Fibroblast of lung (primary cell): Measurements from ENCODE around the gene TBL2. TPM values are rescaled to one million over a fixed set of nuclear protein-coding genes. Genes with fewer than 3 reads are reported as not detected.
A peak's percentile ranks its signal among the peaks of the same experiment; 100 is the strongest.

Experiments used
- DNase-seq, 2 donors: peaks; one replicate each; pipeline versions ENCODE4 v3.0.0 to v3.0.0-alpha.2; 2010; ENCODE audit warnings: low read depth in 2 of 2
- H2AFZ ChIP-seq: 2 replicates; pipeline ENCODE4 v1.5.1; 2012; ENCODE audit warnings: low read length, control low read depth, inconsistent platforms
- H3K27ac ChIP-seq: 2 replicates; pipeline ENCODE4 v1.5.1; 2011; ENCODE audit warnings: low read length, control low read depth; ENCODE audit not compliant: insufficient read depth
- H3K27me3 ChIP-seq: 2 replicates; pipeline ENCODE4 v1.5.1; 2011; ENCODE audit warnings: mild to moderate bottlenecking, low read length; ENCODE audit not compliant: control insufficient read depth, insufficient read depth
- H3K36me3 ChIP-seq: 2 replicates; pipeline ENCODE4 v1.5.1; 2011; ENCODE audit warnings: low read length; ENCODE audit not compliant: control insufficient read depth, insufficient read depth
- H3K4me1 ChIP-seq: 2 replicates; pipeline ENCODE4 v1.5.1; 2011; ENCODE audit warnings: low read length; ENCODE audit not compliant: control insufficient read depth, insufficient read depth; ENCODE audit errors: extremely low read depth
- H3K4me2 ChIP-seq: 2 replicates; pipeline ENCODE4 v1.5.1; 2011; ENCODE audit warnings: low read length, control low read depth; ENCODE audit not compliant: insufficient read depth; ENCODE audit errors: extremely low read depth
- H3K4me3 ChIP-seq, 4 experiments: fragments of 200-600 bp in 1 of 4; sonication (generic) in 1 of 4; replicated peaks in 1 of 4; 2 replicates each; pipeline ENCODE4 v1.5.1; 2011 to 2016; ENCODE audit warnings: low read length in 4 of 4, low read depth in 3 of 4, mild to moderate bottlenecking in 3 of 4, control low read depth in 2 of 4, inconsistent platforms in 1 of 4, mixed read lengths in 1 of 4; ENCODE audit not compliant: insufficient read depth in 1 of 4; ENCODE audit errors: control extremely low read depth in 1 of 4
- H3K79me2 ChIP-seq: 2 replicates; pipeline ENCODE4 v1.5.1; 2012; ENCODE audit warnings: mild to moderate bottlenecking, low read length, inconsistent platforms; ENCODE audit not compliant: control insufficient read depth, insufficient read depth
- H3K9ac ChIP-seq: 2 replicates; pipeline ENCODE4 v1.5.1; 2011; ENCODE audit warnings: mild to moderate bottlenecking, low read length, control low read depth; ENCODE audit not compliant: insufficient read depth
- H3K9me3 ChIP-seq: 2 replicates; pipeline ENCODE4 v1.5.1; 2012; ENCODE audit warnings: low read depth, low read length; ENCODE audit not compliant: control insufficient read depth, insufficient read depth
- H4K20me1 ChIP-seq: 2 replicates; pipeline ENCODE4 v1.5.1; 2011; ENCODE audit warnings: low read length; ENCODE audit not compliant: control insufficient read depth, insufficient read depth; ENCODE audit errors: extremely low read depth
- CTCF ChIP-seq, 2 donors: IDR thresholded peaks in 1 of 2; conservative IDR thresholded peaks in 1 of 2; 1 replicate in 1 of 2; 2 replicates in 1 of 2; pipeline ENCODE4 v1.5.1; 2011 to 2012; ENCODE audit warnings: low read length in 2 of 2, control low read depth in 1 of 2, inconsistent platforms in 1 of 2, low read depth in 1 of 2, mild to moderate bottlenecking in 1 of 2
- EZH2 ChIP-seq: IDR thresholded peaks from 2 replicates; pipeline ENCODE4 v1.5.1; 2012; ENCODE audit warnings: low read length, control low read depth, mild to moderate bottlenecking; ENCODE audit errors: missing control alignments
- polyA plus RNA-seq, 2 donors: library from polyadenylated mRNA; depleted of rRNA in 1 of 2; stranded (reverse) in 1 of 2; unstranded in 1 of 2; fragments of >200 nt; gene quantifications; 2 replicates each; pipeline ENCODE4 v1.2.1, GENCODE V29; 2011 to 2012; ENCODE audit warnings: missing spikeins in 1 of 2
- total RNA-seq: library from RNA; depleted of rRNA; stranded (reverse); fragments of >200 nt; gene quantifications from 2 replicates; pipeline ENCODE4 v1.2.1, GENCODE V29; 2014

The TBL2 gene
- total and polyA plus RNA-seq, 2 donors (not counting 1 experiment from before 2014, with no cell fraction given), result 40.1 to 58.6 TPM

- Histone ChIP-seq H3K9ac (no peak overlapping the region), H3K27ac (no peak overlapping the region), H3K36me3 (no peaks in the 10 kb centered on the region), H4K20me1 (no peaks in the 10 kb centered on the region), H3K79me2 (no peaks in the 10 kb centered on the region), H3K27me3 (peaks cover 41% of the 10 kb centered on the region), H3K4me2 (no peak overlapping the region), H3K4me3 (no peak overlapping the region), H3K4me1 (no peaks in the 10 kb centered on the region), H3K9me3 (no peaks in the 10 kb centered on the region), H2AFZ (no peak overlapping the region)
- DNase-seq, result no peak
- no peak for TF ChIP-seq EZH2
- TF ChIP-seq CTCF (conservative IDR thresholded peaks at IDR 0.05 in 1 of 2, IDR thresholded peaks at IDR 0.05 in 1 of 2; ENCODE audit: low read depth in 1 of 2, low read length in 2 of 2), result no peak
Observed at GRCh38 chr7:73624669-73625001, 46.3 kb upstream of the TBL2 start.

DNA sequence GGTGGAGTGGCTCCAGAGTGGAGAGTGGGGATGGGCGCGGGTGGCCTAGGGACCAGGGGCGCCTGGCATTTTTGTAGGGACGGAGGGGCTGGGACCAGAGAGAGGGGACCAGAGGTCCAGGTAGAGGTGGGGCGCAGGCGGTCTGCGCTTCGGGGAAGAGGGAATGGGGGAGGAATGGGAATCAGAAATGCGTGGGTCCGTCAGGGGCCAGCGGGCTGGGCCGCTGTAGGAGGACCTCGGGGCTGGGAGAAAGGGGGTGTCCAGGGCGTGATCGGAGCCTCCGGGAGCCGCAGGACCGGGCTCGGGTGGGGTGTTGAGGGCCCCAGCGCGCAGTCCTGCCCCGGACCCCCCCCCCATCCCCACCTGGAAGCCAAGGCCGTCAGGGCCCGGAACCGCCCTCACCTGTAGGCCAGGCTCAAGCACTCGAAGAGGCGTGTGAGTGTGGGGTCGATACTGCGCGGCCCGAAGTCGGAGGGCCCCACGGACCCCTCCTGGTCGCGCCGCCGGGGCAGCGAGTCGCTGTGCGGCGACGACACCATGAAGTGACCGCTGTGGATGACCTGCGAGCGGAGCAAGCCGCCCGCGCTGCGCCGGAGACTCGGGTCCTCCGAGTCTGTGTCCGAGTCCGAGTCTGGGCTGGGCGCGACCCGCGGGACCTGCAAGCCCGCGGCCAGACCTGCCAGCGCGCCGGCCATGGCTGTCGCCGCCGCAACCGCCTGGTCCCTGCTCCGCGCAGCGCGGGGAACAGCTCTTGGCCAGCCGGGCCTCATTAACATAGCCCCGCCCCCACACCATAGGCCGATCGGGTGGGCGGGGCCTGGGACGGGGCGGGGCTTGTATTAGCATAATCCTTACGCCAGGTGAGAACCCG, 45.7 kb upstream of the TBL2 start, which contains the start of gene MLXIPL:
MLXIPL (minus strand) TSS at position 725 of the 871 bp plus-strand sequence; CDS start at position 695, 30 bp downstream.
- no peak within 1 kb of the TSS for H3K9ac ChIP-seq
- no peak within 1 kb of the TSS for H3K27ac ChIP-seq
- peak; percentile 12 to 25 for DNase-seq
- peaks cover 41% of the 10 kb centered on the region for H3K27me3 ChIP-seq
- peak within 1 kb of the TSS; percentile 26 for H2AFZ ChIP-seq
- no peaks in the 10 kb centered on the region for H4K20me1 ChIP-seq
- no peaks in the 10 kb centered on the region for H3K9me3 ChIP-seq
- TF ChIP-seq CTCF (conservative IDR thresholded peaks at IDR 0.05 in 1 of 2, IDR thresholded peaks at IDR 0.05 in 1 of 2; ENCODE audit: low read depth in 1 of 2, low read length in 2 of 2), result no peak
- TF ChIP-seq EZH2, result peak; percentile 70
- H3K36me3 ChIP-seq, result no peaks in the 10 kb centered on the region
- peak within 1 kb of the TSS in 2 of 4 experiments; percentile 10 to 39 for H3K4me3 ChIP-seq
- no peaks in the 10 kb centered on the region for H3K4me1 ChIP-seq
- H3K79me2 ChIP-seq, result no peaks in the 10 kb centered on the region
- peak within 1 kb of the TSS; percentile 64 for H3K4me2 ChIP-seq

DNA sequence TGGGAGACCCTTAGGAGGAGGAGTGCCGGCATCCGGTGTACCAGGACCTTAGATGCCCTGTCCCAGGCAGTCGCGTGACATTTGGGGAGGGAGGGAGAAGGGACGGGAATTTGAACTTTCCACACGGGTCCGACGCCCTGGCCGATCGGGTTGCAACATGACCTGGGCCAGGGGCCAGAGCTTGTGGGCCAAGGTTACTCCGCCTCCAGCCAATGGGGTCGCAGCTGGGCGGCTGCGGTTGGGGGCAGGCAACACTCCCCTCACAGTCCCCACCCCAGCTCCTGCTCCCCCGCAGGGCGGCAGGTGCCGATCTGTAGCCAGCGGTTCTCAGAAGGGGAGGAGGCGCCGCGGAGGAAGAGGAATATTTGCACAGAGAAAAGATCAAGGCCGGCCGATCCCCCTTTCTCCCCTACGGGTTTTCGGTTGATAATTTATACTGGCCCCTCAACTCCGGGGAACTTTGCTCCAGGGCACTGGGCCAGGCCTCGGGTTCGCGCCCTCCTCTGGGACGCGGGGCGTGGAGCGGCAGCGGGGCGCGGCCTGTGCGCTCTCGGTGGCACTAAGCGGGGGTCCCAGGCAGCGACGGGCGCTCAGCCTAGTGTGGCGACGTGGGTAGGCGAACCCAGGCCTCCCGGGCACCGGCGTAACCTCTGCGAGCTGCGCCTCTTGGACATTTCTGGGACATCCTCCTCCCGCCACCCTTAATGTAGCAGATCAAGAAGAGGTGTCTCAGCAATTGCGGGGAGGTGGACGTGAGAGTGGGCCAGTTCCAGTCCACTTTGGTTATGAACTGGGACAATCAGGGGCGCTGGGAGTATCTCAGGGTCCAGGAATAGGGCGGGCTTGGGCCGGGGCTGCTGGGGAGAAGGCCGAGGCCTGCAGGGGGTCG, 44.8 kb upstream of the TBL2 start:
- no peaks in the 10 kb centered on the region for H3K79me2 ChIP-seq
- TF ChIP-seq CTCF (conservative IDR thresholded peaks at IDR 0.05 in 1 of 2, IDR thresholded peaks at IDR 0.05 in 1 of 2; ENCODE audit: low read depth in 1 of 2, low read length in 2 of 2) (no peak), EZH2 (peak; percentile 98)
- no peak overlapping the region for H3K4me3 ChIP-seq
- no peak overlapping the region for H3K27ac ChIP-seq
- no peaks in the 10 kb centered on the region for H3K4me1 ChIP-seq
- peak in 1 of 2 donors; percentile 26 for DNase-seq
- peaks cover 38% of the 10 kb centered on the region for H3K27me3 ChIP-seq
- H3K9ac ChIP-seq, result no peak overlapping the region
- H2AFZ ChIP-seq, result no peak overlapping the region
- H3K9me3 ChIP-seq, result no peaks in the 10 kb centered on the region
- no peaks in the 10 kb centered on the region for H4K20me1 ChIP-seq
- H3K4me2 ChIP-seq, result no peak overlapping the region
- H3K36me3 ChIP-seq, result no peaks in the 10 kb centered on the region
